Adrenal gland (tissue), 12 donors: Measurements from ENCODE around the gene MYO5A. TPM values are rescaled to one million over a fixed set of nuclear protein-coding genes. Genes with fewer than 3 reads are reported as not detected.

ENCODE experiments used
- DNase-seq, 7 donors: peaks; one replicate each; pipeline ENCODE4 v3.0.0-alpha.2; 2019 to 2020
- H3K27ac ChIP-seq, 5 donors: fragments of 200-600 bp; sonication (generic) in 4 of 5; 1 replicate in 3 of 5; 2 replicates in 2 of 5; pipeline versions ENCODE4 v1.5.1 to v1.8.0; 2016 to 2020; ENCODE audit warnings: mild to moderate bottlenecking in 1 of 5
- H3K27me3 ChIP-seq: fragments of 200-600 bp; 2 replicates; pipeline ENCODE4 v1.8.0; 2021
- H3K36me3 ChIP-seq, 2 donors: fragments of 200-600 bp; replicated peaks in 1 of 2; 1 replicate in 1 of 2; 2 replicates in 1 of 2; pipeline versions ENCODE4 v1.5.1 to v1.8.0; 2018 to 2022
- H3K4me1 ChIP-seq, 2 donors: fragments of 200-600 bp; replicated peaks in 1 of 2; 1 replicate in 1 of 2; 2 replicates in 1 of 2; pipeline versions ENCODE4 v1.5.1 to v1.8.0; 2018 to 2021
- H3K4me3 ChIP-seq, 4 donors: fragments of 200-600 bp; sonication (generic) in 3 of 4; one replicate each; pipeline ENCODE4 v1.5.1; 2016 to 2018
- H3K9me3 ChIP-seq, 3 donors: fragments of 200-600 bp; sonication (generic) in 1 of 3; replicated peaks in 1 of 3; 1 replicate in 2 of 3; 2 replicates in 1 of 3; pipeline versions ENCODE4 v1.5.1 to v1.8.0; 2016 to 2021
- POLR2A ChIP-seq, 2 donors: fragments of 450-650 bp; IDR thresholded peaks; one replicate each; pipeline ENCODE4 v1.6.1; 2017; ENCODE audit warnings: antibody characterized with exemption in 2 of 2, mild to moderate bottlenecking in 2 of 2, moderate library complexity in 1 of 2
- WGBS, 4 donors: extraction: QIAGEN DNeasy Blood & Tissue Kit in 2 of 4; methylation state at CpG; one replicate each; pipeline versions ENCODE4 v1.1.5 to v1.1.7; 2013 to 2017; 5-methylcytosine and 5-hydroxymethylcytosine counted together
- intact Hi-C, 2 donors: fragments of 100-400 bp; cut with DNase I; formaldehyde crosslinking; loops; one replicate each; pipeline versions ENCODE4 v1.14.1 to v1.15.0; 2022 to 2023
- polyA plus RNA-seq, 3 donors: library from polyadenylated mRNA; stranded (reverse); fragments of 200-250 nt in 2 of 3; fragments of 350-450 nt in 1 of 3; fragmentation: Illumina TruSeq in 1 of 3; extraction: RNeasy Lipid Tissue Mini Kit (QIAGEN cat#74804) in 1 of 3; gene quantifications; one replicate each; pipeline ENCODE4 v1.2.3, GENCODE V29; 2013 to 2014
- total RNA-seq, 9 donors: library from RNA; depleted of rRNA in 4 of 9; stranded (reverse); fragments of >200 nt in 4 of 9; fragments of 120-200 nt in 1 of 9; fragmentation: NEBNext Ultra II Directional in 1 of 9; extraction: Animal tissue kit (Norgen Biotek cat#: 25700) in 1 of 9; gene quantifications; one replicate each; pipeline versions ENCODE4 v1.1.0 to v1.2.4, GENCODE V29; 2013 to 2023
- TF ChIP-seq, protein P1 (sequence below), 6 experiments: fragments of 450-650 bp in 4 of 6; fragments of 200-600 bp in 2 of 6; sonication (generic) in 1 of 6; IDR thresholded peaks; 1 replicate in 5 of 6; 2 replicates in 1 of 6; pipeline versions ENCODE4 v1.5.1 to v1.8.0; 2016 to 2021; ENCODE audit warnings: antibody characterized with exemption in 6 of 6, mild to moderate bottlenecking in 2 of 6, moderate library complexity in 1 of 6
- donor health status: healthy with polysubstance abuse.
- donor health status: Bipolar disorder and iron deficiency.
- donor health status: DM: yes; HTN: yes; CAD: no.
- donor health status: DM: no; HTN: no; CAD: no.
- donor health status: DM: no; HTN: no; CAD: no.
- donor health status: DM: yes; HTN: yes; CAD: no.

Gene MYO5A
- total and polyA plus RNA-seq, 12 donors, result 6.3 to 57.5 (median 39.6) TPM

DNA sequence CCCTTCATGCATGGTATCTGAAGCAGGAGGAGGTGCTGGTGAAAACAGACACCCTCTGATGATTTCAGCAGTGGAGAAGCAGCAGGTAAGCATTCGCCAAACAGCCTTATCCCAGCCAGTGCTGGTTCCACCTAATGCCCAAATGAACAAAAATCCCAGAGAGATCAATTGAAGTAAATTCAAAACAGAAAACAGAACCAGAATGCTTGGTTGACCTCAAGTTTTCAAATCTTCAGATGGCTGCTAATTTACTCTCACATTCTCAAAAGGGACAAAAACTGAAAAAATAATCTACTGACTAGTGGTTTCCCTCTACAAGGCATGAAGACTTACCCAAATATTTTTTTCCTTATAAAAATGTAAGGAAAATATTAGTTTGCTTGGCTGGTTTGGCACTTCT is 146.0 kb downstream of the MYO5A start:
- intact Hi-C loops, result no loop called here
- TF ChIP-seq, protein P1, sequence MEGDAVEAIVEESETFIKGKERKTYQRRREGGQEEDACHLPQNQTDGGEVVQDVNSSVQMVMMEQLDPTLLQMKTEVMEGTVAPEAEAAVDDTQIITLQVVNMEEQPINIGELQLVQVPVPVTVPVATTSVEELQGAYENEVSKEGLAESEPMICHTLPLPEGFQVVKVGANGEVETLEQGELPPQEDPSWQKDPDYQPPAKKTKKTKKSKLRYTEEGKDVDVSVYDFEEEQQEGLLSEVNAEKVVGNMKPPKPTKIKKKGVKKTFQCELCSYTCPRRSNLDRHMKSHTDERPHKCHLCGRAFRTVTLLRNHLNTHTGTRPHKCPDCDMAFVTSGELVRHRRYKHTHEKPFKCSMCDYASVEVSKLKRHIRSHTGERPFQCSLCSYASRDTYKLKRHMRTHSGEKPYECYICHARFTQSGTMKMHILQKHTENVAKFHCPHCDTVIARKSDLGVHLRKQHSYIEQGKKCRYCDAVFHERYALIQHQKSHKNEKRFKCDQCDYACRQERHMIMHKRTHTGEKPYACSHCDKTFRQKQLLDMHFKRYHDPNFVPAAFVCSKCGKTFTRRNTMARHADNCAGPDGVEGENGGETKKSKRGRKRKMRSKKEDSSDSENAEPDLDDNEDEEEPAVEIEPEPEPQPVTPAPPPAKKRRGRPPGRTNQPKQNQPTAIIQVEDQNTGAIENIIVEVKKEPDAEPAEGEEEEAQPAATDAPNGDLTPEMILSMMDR (IDR thresholded peaks at IDR 0.05), result no peak
- TF ChIP-seq POLR2A (IDR thresholded peaks at IDR 0.05), result no peak
- H3K4me3 ChIP-seq, result no peak overlapping the region
- WGBS, 4 donors, result 97 to 100% (median 99%) methylated on average over 1 of the region's 1 CpG
- H3K4me1 ChIP-seq, result no peaks in the 10 kb centered on the region
- H3K27me3 ChIP-seq, result no peaks in the 10 kb centered on the region
- DNase-seq, result no peak
- peaks cover 0 to 34% of the 10 kb centered on the region in 2 donors for H3K36me3 ChIP-seq
- H3K27ac ChIP-seq, result no peak overlapping the region
- no peaks in the 10 kb centered on the region for H3K9me3 ChIP-seq

DNA sequence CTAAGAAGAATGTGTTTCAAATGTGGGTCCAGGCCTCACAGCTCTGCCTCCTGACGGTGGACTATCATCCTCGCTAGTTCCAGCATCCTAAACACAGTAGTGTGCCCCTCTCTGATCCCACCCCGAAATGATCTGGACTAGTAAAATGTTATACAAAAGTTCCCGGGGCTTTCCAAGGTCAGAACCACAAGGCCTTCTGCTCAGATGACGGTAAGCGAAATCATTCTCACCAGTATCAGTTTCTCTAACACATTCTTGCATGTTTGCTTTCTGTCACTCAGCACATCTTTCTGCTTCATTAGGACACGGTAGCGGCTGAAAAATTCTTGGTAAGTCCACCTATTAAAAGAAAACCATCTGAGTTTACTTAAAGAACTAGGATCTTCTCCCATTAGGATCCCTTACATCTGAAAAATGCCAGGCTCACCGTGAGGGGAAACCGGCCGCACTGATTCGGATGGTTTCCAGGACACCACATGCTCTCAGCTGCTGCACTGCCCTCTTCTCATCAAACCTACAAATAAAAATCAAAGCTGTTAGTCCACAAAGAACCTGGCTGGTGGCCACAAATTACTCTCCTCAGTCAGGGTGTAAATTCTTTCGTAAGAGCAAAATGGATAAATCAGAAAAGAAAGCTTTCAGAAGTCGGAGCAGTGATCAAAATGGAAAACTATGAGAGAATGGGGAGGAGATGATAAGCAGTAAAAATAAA is 149.1 kb downstream of the MYO5A start:
- Histone ChIP-seq H3K27ac (no peak overlapping the region), H3K4me3 (no peak overlapping the region), H3K4me1 (no peaks in the 10 kb centered on the region), H3K36me3 (peaks cover 0 to 47% of the 10 kb centered on the region in 2 donors), H3K27me3 (no peaks in the 10 kb centered on the region), H3K9me3 (no peaks in the 10 kb centered on the region)
- 85 to 94% (median 89%) methylated on average over 14 of the region's 14 CpGs for WGBS, 4 donors
- intact Hi-C loops, result no loop called here
- no peak for DNase-seq
- no peak for TF ChIP-seq POLR2A (IDR thresholded peaks at IDR 0.05)
- TF ChIP-seq, protein P1 (IDR thresholded peaks at IDR 0.05), result no peak

DNA sequence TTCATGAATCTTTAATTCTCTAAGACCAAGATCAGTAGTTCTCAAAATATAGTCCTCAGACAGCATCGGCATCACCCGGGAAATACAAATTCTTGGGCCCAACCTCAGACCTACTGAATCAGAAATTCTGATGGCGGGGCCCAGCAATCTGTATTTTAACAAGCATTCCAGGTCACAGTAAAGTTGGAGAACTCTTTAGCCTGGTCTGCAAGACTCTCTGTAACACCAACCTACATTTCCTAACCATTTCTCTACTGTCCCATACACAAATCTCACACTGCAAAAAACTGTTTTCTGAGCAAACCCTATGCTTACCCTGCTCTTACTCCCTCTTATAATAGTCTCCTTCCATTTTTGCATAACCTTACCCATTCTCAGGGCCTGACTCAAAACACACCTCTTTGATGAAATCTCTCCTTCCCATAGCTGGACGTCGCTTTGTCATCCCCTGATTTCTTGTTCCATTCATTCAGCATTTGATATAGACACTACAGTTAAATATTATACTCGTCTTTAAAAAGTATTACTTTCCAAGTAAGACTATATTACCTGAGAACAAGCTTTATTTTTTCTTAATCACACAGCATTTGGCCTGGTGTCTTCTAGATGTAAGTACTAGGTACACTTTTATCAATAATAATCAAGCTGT is 149.8 kb downstream of the MYO5A start:
- TF ChIP-seq, protein P1 (IDR thresholded peaks at IDR 0.05), result no peak
- no peak for TF ChIP-seq POLR2A (IDR thresholded peaks at IDR 0.05)
- no peak for DNase-seq

DNA sequence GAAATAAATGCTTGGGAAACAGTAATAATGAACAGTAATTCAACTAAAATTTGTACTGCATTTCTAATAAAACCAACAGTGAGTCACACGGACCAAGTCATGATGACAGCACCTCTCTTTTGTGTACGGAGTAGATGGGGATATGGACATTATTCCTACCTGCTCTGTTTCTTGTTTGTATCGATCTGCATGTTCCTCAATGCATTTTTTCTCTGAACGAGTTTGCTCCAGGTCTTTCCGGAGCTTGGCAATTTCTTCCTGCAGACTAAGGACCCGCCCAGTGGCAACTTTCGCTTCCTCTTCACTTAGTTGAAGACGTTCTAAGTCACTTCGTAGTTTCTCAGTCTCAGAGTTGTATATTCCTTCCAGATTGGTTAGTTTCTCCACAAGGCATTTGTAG is 158.7 kb downstream of the MYO5A start:
- Histone ChIP-seq H3K27ac (no peak overlapping the region), H3K36me3 (peaks cover 0 to 12% of the 10 kb centered on the region in 2 donors), H3K4me1 (peaks cover 0 to 9% of the 10 kb centered on the region in 2 donors), H3K27me3 (no peaks in the 10 kb centered on the region), H3K4me3 (no peak overlapping the region), H3K9me3 (no peaks in the 10 kb centered on the region)
- peak in 3 of 7 donors; percentile 16 to 22 (median 22) for DNase-seq
- TF ChIP-seq, protein P1 (IDR thresholded peaks at IDR 0.05), result no peak
- no peak for TF ChIP-seq POLR2A (IDR thresholded peaks at IDR 0.05)
- intact Hi-C loops, result no loop called here
- 75 to 82% (median 80%) methylated on average over 9 of the region's 9 CpGs for WGBS, 4 donors

More for the DNA sequence above, 149.8 kb downstream of the MYO5A start:
- Histone ChIP-seq H3K36me3 (peaks cover 0 to 50% of the 10 kb centered on the region in 2 donors), H3K9me3 (no peaks in the 10 kb centered on the region), H3K4me3 (no peak overlapping the region), H3K27ac (no peak overlapping the region), H3K27me3 (no peaks in the 10 kb centered on the region), H3K4me1 (no peaks in the 10 kb centered on the region)
- intact Hi-C loops, result no loop called here
- WGBS, 4 donors, result 89 to 99% (median 95%) methylated on average over 6 of the region's 6 CpGs
